Aorta (tissue), 5 donors: ENCODE results near the gene RHOB. TPM values are rescaled to one million over a fixed set of nuclear protein-coding genes. Genes with fewer than 3 reads are reported as not detected.
A peak's percentile ranks its signal among the peaks of the same experiment; 100 is the strongest.

ENCODE experiments used
- ATAC-seq: fragments of 200-7000 bp; cut with Tn5 transposase; one replicate; pipeline ENCODE4 v1.9.1; 2022; ENCODE audit warnings: moderate library complexity; ENCODE audit not compliant: low FRiP score
- DNase-seq, 2 donors: peaks; one replicate each; pipeline ENCODE4 v3.0.0-alpha.2; 2020
- H3K27ac ChIP-seq, 2 donors: one replicate each; pipeline ENCODE4 v1.5.1; 2013; ENCODE audit warnings: low read length in 2 of 2, mild to moderate bottlenecking in 2 of 2, moderate library complexity in 2 of 2, control low read depth in 1 of 2, inconsistent platforms in 1 of 2, low read depth in 1 of 2
- H3K27me3 ChIP-seq, 2 donors: one replicate each; pipeline ENCODE4 v1.6.1; 2013; ENCODE audit warnings: control low read depth in 1 of 2, low read length in 1 of 2, mild to moderate bottlenecking in 1 of 2, moderate library complexity in 1 of 2; ENCODE audit not compliant: insufficient read depth in 2 of 2, control insufficient read depth in 1 of 2
- H3K36me3 ChIP-seq, 2 donors: one replicate each; pipeline ENCODE4 v1.6.1; 2013; ENCODE audit warnings: control low read depth in 1 of 2, low read length in 1 of 2, mild to moderate bottlenecking in 1 of 2; ENCODE audit not compliant: insufficient read depth in 2 of 2, control insufficient read depth in 1 of 2
- H3K4me1 ChIP-seq, 2 donors: one replicate each; pipeline ENCODE4 v1.6.1; 2013; ENCODE audit warnings: low read length in 2 of 2, control low read depth in 1 of 2, mild to moderate bottlenecking in 1 of 2, moderate library complexity in 1 of 2; ENCODE audit not compliant: insufficient read depth in 2 of 2, control insufficient read depth in 1 of 2
- H3K4me3 ChIP-seq, 2 donors: one replicate each; pipeline ENCODE4 v1.5.1; 2013; ENCODE audit warnings: low read length in 2 of 2, control low read depth in 1 of 2, mild to moderate bottlenecking in 1 of 2
- H3K9me3 ChIP-seq: one replicate; pipeline ENCODE4 v1.6.1; 2013; ENCODE audit warnings: mild to moderate bottlenecking, low read length; ENCODE audit not compliant: control insufficient read depth
- WGBS, 2 donors: extraction: QIAGEN DNeasy Blood & Tissue Kit; methylation state at CpG; one replicate each; pipeline ENCODE4 v1.1.7; 2013; 5-methylcytosine and 5-hydroxymethylcytosine counted together
- intact Hi-C, 2 donors: fragments of 100-400 bp; cut with DNase I; formaldehyde crosslinking; loops; one replicate each; pipeline versions ENCODE4 v1.14.2 to v1.15.0; 2022
- polyA plus RNA-seq, 2 donors: library from polyadenylated mRNA; stranded (reverse); fragments of 200-250 nt; gene quantifications; one replicate each; pipeline ENCODE4 v1.2.3, GENCODE V29; 2013
- total RNA-seq, 2 donors: library from RNA; stranded (reverse); fragmentation: NEBNext Ultra II Directional; extraction: Animal tissue kit (Norgen Biotek cat#: 25700); gene quantifications; one replicate each; pipeline ENCODE4 v1.2.1, GENCODE V29; 2021
- donor health status: healthy with polysubstance abuse.
- donor health status: Bipolar disorder and iron deficiency.
- donor health status: DM: no; HTN: no; CAD: no.
- donor health status: DM: no; HTN: no; CAD: no.
- donor health status: DM: yes; HTN: yes; CAD: no.

The RHOB gene
- total and polyA plus RNA-seq, 4 donors: 150 to 1,049 (median 426) TPM

- intact Hi-C loops: loop anchor here (5.0 kb wide), 2 partner anchors 35 to 170 kb away; no protein-coding TSS in a partner anchor
- H3K4me1 ChIP-seq: no peaks in the 10 kb centered on the region
- no peaks in the 10 kb centered on the region for H3K36me3 ChIP-seq
- DNase-seq: peak; percentile 77 to 86
- peak overlapping the region; percentile 83 to 93 for H3K27ac ChIP-seq
- H3K27me3 ChIP-seq: no peaks in the 10 kb centered on the region
- no peaks in the 10 kb centered on the region for H3K9me3 ChIP-seq
- ATAC-seq: peak; percentile 12
- WGBS, 2 donors: 0 to 1% methylated on average over 68 to 78 of the region's 78 CpGs
- H3K4me3 ChIP-seq: peak overlapping the region; percentile 73 to 81
These were observed 767 bp downstream of the RHOB start for GRCh38 chr2:20447437-20448245.

- Histone ChIP-seq H3K36me3 (no peaks in the 10 kb centered on the region), H3K4me3 (peak overlapping the region; percentile 73 to 81), H3K9me3 (no peaks in the 10 kb centered on the region), H3K27ac (peak overlapping the region; percentile 83 to 96), H3K4me1 (no peaks in the 10 kb centered on the region), H3K27me3 (no peaks in the 10 kb centered on the region)
- intact Hi-C loops: loop anchor here (5.0 kb wide), 2 partner anchors 36 to 169 kb away; no protein-coding TSS in a partner anchor
- DNase-seq: no peak
- WGBS, 2 donors: 1 to 3% methylated on average over 26 of the region's 26 CpGs
- no peak for ATAC-seq
These were observed 1.5 kb downstream of the RHOB start for GRCh38 chr2:20448246-20448976.

- no peak for ATAC-seq
- peak overlapping the region; percentile 73 to 81 for H3K4me3 ChIP-seq
- intact Hi-C loops: loop anchor here (5.0 kb wide), 2 partner anchors 37 to 168 kb away; no protein-coding TSS in a partner anchor
- DNase-seq: no peak
- no peaks in the 10 kb centered on the region for H3K4me1 ChIP-seq
- peak overlapping the region in 1 of 2 donors; percentile 83 for H3K27ac ChIP-seq
- no peaks in the 10 kb centered on the region for H3K27me3 ChIP-seq
- no peaks in the 10 kb centered on the region for H3K9me3 ChIP-seq
- WGBS, 2 donors: 1 to 7% methylated on average over 1 of the region's 1 CpG
- H3K36me3 ChIP-seq: no peaks in the 10 kb centered on the region
These were observed 2.1 kb downstream of the RHOB start for GRCh38 chr2:20448977-20449306.

GRCh38 chr2:20449501-20450200 is 2.8 kb downstream of the RHOB start:
- Histone ChIP-seq H3K9me3 (no peaks in the 10 kb centered on the region), H3K4me3 (peak overlapping the region; percentile 73 to 81), H3K4me1 (no peaks in the 10 kb centered on the region), H3K27ac (peak overlapping the region; percentile 78 to 91), H3K36me3 (no peaks in the 10 kb centered on the region), H3K27me3 (no peaks in the 10 kb centered on the region)
- 4 to 7% methylated on average over 7 of the region's 7 CpGs for WGBS, 2 donors
- DNase-seq: no peak
- intact Hi-C loops: loop anchor here (5.0 kb wide), 3 partner anchors 37 to 168 kb away; no protein-coding TSS in a partner anchor
- no peak for ATAC-seq

- Histone ChIP-seq H3K27me3 (no peaks in the 10 kb centered on the region), H3K4me3 (peak overlapping the region; percentile 73 to 81), H3K9me3 (no peaks in the 10 kb centered on the region), H3K36me3 (no peaks in the 10 kb centered on the region), H3K4me1 (no peaks in the 10 kb centered on the region), H3K27ac (peak overlapping the region; percentile 78 to 91)
- intact Hi-C loops: loop anchor here in 1 of 2 donors (5.0 kb wide), 2 partner anchors 127 to 167 kb away; no protein-coding TSS in a partner anchor
- peak; percentile 9 for ATAC-seq
- peak; percentile 73 to 85 for DNase-seq
- WGBS, 2 donors: 3 to 7% methylated on average over 6 of the region's 6 CpGs
These were observed 3.5 kb downstream of the RHOB start for GRCh38 chr2:20450201-20450999.

GRCh38 chr2:20451000-20451290 is 4.1 kb downstream of the RHOB start:
- DNase-seq (no peak), ATAC-seq (no peak)
- no peaks in the 10 kb centered on the region for H3K36me3 ChIP-seq
- WGBS, 2 donors: 5 to 11% methylated on average over 3 of the region's 3 CpGs
- no peaks in the 10 kb centered on the region for H3K4me1 ChIP-seq
- intact Hi-C loops: loop anchor here in 1 of 2 donors (5.0 kb wide), 2 partner anchors 126 to 166 kb away; no protein-coding TSS in a partner anchor
- H3K27ac ChIP-seq: peak overlapping the region in 1 of 2 donors; percentile 91
- H3K4me3 ChIP-seq: no peak overlapping the region
- no peaks in the 10 kb centered on the region for H3K27me3 ChIP-seq
- H3K9me3 ChIP-seq: no peaks in the 10 kb centered on the region

GRCh38 chr2:20451341-20451740 is 4.5 kb downstream of the RHOB start:
- H3K36me3 ChIP-seq: no peaks in the 10 kb centered on the region
- 7 to 16% methylated on average over 4 of the region's 4 CpGs for WGBS, 2 donors
- peak overlapping the region in 1 of 2 donors; percentile 73 for H3K27ac ChIP-seq
- H3K4me3 ChIP-seq: no peak overlapping the region
- no peaks in the 10 kb centered on the region for H3K4me1 ChIP-seq
- no peaks in the 10 kb centered on the region for H3K9me3 ChIP-seq
- ATAC-seq: no peak
- intact Hi-C loops: loop anchor here in 1 of 2 donors (5.0 kb wide), 2 partner anchors 126 to 166 kb away; no protein-coding TSS in a partner anchor
- DNase-seq: no peak
- no peaks in the 10 kb centered on the region for H3K27me3 ChIP-seq
